Mesothelial cell of epicardium (in vitro differentiated cells): Measurements from ENCODE around the gene MYADML2. TPM values are rescaled to one million over a fixed set of nuclear protein-coding genes. Genes with fewer than 3 reads are reported as not detected.

Experiments used
- DNase-seq, 2 experiments: peaks; one replicate each; pipeline ENCODE4 v3.0.0; 2021; ENCODE audit warnings: low spot score in 2 of 2; ENCODE audit not compliant: unreplicated experiment in 2 of 2
- H3K27ac Mint-ChIP-seq: 2 replicates; pipeline ENCODE4 v1.8.0; 2021; ENCODE audit warnings: mixed read lengths
- H3K27me3 Mint-ChIP-seq: 2 replicates; pipeline ENCODE4 v1.8.0; 2021; ENCODE audit warnings: low read depth, mixed read lengths
- H3K36me3 Mint-ChIP-seq: 2 replicates; pipeline ENCODE4 v1.8.0; 2021; ENCODE audit warnings: mixed read lengths
- H3K4me1 Mint-ChIP-seq: 2 replicates; pipeline ENCODE4 v1.8.0; 2021; ENCODE audit warnings: mixed read lengths
- H3K4me3 Mint-ChIP-seq: 2 replicates; pipeline ENCODE4 v1.8.0; 2021; ENCODE audit warnings: mild to moderate bottlenecking, moderate library complexity, mixed read lengths
- H3K9me3 Mint-ChIP-seq: 2 replicates; pipeline ENCODE4 v1.8.0; 2021; ENCODE audit warnings: mixed read lengths
- total RNA-seq: library from RNA; stranded (reverse); gene quantifications from 3 replicates; pipeline ENCODE4 v1.2.1, GENCODE V29; 2021
- TF ChIP-seq, protein P1 (sequence below): fragments of 200-600 bp; sonication (generic); IDR thresholded peaks from one replicate; pipeline ENCODE4 v1.5.0; 2021; ENCODE audit warnings: antibody characterized with exemption; ENCODE audit not compliant: unreplicated experiment

MYADML2 gene
- total RNA-seq, 1 donor from 2014 or later, result not detected

DNA sequence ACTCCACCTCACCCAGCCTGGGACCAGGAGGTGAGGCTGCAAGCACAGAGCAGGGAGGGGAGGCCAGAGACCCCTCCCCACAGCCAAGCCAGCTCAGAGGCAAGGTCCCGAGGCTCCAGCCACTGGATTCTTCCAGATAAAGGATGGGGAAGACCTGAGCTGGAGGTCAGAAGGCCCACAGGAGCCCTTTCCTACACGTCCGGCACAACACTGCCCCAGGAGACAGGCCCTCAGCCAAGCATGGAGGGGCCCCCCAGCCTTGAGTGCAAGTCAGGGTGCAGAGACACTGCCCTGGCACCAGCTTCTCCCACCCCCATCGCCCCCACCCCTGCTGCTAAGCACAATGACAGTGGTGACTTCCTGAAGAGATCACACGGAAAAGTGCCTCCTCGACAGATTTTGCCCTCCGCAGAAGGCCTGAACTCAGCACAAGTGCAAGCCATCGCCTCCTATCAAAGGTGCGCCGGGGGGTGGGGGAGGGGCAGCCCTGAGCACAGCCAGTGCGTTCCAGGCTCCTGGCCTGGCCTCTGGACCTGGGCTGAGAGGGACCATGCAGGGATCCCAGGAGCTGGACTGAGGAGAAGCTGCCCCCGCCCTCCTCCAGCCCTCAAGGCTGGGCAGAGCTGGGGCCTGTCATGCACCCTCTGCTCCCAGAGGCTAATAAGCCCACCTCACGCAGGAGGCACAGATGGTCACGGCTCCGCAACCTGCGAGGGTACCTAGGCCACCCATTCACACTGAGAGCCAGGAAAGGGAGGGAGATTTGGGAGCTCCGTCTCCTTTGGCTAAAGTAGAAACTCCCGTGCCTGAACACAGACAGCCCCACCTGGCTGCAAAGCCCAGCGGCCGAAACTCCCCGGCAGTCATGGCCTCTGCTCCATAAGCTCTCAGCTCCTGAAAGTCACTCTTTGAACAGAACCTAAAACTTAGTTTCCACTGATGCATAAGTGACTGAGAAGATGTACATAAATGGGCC is 22.2 kb downstream of the MYADML2 start:
- Mint-ChIP-seq H3K27ac (peak overlapping the region; percentile 97), H3K36me3 (peaks cover 6% of the 10 kb centered on the region), H3K9me3 (no peaks in the 10 kb centered on the region), H3K4me1 (peaks cover 32% of the 10 kb centered on the region), H3K27me3 (no peaks in the 10 kb centered on the region), H3K4me3 (peak overlapping the region; percentile 78)
- DNase-seq, result no peak
- TF ChIP-seq, protein P1, sequence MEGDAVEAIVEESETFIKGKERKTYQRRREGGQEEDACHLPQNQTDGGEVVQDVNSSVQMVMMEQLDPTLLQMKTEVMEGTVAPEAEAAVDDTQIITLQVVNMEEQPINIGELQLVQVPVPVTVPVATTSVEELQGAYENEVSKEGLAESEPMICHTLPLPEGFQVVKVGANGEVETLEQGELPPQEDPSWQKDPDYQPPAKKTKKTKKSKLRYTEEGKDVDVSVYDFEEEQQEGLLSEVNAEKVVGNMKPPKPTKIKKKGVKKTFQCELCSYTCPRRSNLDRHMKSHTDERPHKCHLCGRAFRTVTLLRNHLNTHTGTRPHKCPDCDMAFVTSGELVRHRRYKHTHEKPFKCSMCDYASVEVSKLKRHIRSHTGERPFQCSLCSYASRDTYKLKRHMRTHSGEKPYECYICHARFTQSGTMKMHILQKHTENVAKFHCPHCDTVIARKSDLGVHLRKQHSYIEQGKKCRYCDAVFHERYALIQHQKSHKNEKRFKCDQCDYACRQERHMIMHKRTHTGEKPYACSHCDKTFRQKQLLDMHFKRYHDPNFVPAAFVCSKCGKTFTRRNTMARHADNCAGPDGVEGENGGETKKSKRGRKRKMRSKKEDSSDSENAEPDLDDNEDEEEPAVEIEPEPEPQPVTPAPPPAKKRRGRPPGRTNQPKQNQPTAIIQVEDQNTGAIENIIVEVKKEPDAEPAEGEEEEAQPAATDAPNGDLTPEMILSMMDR, result no peak

DNA sequence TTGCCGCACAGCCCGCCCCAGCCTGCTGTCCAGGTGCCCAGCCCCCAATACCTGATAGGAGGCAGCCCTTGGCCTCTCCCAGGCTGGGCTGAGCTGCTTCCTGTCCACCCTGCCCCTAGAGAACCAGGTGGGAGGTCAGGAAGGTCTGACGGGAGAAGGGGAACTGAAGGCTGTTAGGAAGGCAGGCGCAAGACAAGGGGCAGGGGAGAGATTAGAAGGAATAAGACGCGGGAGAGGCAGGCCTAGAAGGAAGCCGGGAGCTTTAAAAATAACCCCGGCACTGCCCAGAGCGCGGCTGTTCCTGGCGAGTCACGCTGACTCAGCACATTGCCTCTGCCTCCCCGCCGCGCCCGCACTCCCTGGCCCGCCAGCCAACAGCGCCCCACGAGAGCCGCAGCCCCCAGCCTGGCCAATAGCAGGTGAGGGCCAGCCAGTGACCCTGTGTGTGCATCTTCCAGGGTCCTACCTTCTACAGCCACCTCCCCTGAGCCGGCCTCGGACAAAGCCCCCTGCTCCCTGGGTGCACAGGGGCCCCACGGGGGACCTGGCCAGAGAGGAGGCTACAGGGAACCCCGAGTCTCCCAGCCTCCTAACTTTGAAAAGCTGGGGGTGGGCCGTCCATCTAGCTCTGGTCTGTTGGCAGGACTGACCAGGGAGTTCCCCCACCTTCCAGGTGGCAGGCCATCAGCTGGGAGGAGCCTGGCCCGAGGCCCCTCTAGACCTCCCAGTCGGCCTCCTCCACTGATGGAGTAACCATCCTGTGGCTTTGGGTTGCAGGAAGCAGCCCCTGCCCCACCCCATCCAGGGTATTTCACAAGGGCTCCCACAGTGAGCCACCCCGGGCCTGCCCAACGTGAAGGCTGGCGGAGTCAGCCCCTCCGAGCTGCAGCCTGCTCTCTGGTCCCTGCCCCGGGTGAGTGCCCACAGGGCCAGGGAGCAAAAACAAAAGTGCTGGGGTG is 23.5 kb downstream of the MYADML2 start:
- TF ChIP-seq, protein P1, result no peak
- Mint-ChIP-seq H3K4me1 (peaks cover 29% of the 10 kb centered on the region), H3K27ac (peak overlapping the region; percentile 86), H3K27me3 (no peaks in the 10 kb centered on the region), H3K4me3 (peak overlapping the region; percentile 50), H3K36me3 (peaks cover 6% of the 10 kb centered on the region), H3K9me3 (no peaks in the 10 kb centered on the region)
- peak in 1 of 2 experiments; percentile 66 for DNase-seq

DNA sequence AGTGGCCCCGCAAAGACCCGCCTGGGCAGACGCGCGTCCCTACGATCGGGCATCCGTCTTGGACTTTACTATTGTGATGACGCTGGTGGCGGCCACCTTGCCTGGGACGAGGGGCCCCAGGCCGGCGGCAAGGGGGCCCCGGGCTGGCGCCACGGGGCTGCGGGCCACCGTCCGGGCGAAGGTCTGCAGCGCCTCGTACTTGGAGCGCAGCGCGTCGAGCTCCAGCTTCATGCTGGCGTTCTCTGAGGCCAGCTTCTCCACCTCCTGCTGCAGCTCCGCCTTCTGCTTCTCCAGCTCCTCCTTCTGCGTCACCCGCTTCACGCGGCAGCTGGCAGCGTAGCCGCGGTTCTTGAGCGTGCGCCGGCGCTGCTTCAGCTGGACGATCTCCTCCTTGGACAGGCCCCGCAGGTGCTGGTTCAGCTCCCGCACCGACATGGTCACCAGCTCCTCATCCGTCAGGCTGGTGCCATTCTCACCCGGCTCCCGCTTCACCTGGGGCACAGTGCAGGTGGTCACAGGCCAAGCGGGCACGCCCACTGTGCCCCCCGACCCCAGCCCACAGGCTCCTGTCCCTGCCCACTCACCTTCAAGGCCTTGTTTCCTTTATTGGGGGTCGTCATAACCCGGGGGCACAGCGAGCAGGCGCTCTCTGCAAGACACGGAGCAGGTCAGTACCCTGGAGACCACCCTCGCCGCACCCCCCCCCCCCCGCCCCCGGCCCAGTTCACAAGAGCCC is 24.3 kb downstream of the MYADML2 start:
- Mint-ChIP-seq H3K4me3 (no peak overlapping the region), H3K27ac (peak overlapping the region; percentile 47), H3K27me3 (no peaks in the 10 kb centered on the region), H3K9me3 (no peaks in the 10 kb centered on the region), H3K36me3 (peaks cover 6% of the 10 kb centered on the region), H3K4me1 (peaks cover 27% of the 10 kb centered on the region)
- TF ChIP-seq, protein P1, result no peak
- no peak for DNase-seq

DNA sequence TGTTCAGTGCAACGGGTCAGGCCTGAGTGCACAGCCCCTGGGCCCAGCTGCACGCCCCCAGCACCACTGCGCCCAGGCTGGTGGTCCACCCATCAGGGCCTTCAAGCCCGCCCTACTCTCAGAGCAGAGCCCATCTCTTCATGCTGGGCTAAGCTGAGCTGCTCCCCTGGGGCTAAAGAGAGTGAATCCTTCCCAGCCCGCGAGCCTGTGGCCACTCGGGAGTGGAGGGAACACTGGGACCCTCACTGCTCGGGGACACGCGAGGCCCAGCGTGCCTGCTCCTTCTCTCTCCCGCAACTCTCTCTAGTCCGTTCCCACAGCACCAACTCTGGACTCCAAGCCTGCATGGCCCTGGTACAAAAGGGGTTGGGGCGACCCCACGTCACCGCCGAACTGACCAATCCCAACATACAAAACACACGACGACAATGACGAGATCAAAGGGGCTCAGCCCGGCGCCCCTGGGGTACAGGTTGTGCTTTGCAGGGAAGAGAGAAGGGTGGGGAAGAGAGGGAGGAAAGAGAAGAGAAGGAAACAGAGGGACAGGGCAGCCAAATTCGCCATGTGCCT is 25.0 kb downstream of the MYADML2 start:
- DNase-seq, result no peak
- H3K27me3 Mint-ChIP-seq, result no peaks in the 10 kb centered on the region
- H3K4me3 Mint-ChIP-seq, result no peak overlapping the region
- peaks cover 6% of the 10 kb centered on the region for H3K36me3 Mint-ChIP-seq
- peaks cover 31% of the 10 kb centered on the region for H3K4me1 Mint-ChIP-seq
- no peaks in the 10 kb centered on the region for H3K9me3 Mint-ChIP-seq
- H3K27ac Mint-ChIP-seq, result no peak overlapping the region
- TF ChIP-seq, protein P1, result no peak

DNA sequence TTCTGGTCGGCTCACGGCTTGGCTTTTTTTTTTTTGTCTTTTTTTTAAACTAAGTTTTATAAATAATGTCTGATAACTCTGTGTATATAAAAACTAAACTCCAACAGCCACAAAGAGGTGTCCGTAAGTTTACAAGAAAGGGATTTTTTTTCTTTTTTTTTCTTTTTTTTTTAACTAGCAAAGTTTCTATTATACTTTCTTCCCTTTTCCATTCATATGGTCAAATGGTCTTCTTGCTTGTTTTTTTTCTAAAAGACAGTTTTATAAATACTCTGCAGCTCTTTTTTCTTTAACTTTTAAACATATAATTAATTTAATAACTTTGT is 25.5 kb downstream of the MYADML2 start:
- DNase-seq, result no peak
- Mint-ChIP-seq H3K4me1 (peaks cover 35% of the 10 kb centered on the region), H3K36me3 (peaks cover 6% of the 10 kb centered on the region), H3K27ac (no peak overlapping the region), H3K27me3 (no peaks in the 10 kb centered on the region), H3K4me3 (no peak overlapping the region), H3K9me3 (no peaks in the 10 kb centered on the region)
- TF ChIP-seq, protein P1, result no peak
